GM12864 (cell line): Measurements from ENCODE around the gene CAMK2N1.

Experiments used
- DNase-seq: peaks from one replicate; pipeline ENCODE4 v3.0.0-alpha.2; 2011; ENCODE audit warnings: low read depth
- H3K4me3 ChIP-seq: 2 replicates; pipeline ENCODE4 v1.5.1; 2011; ENCODE audit warnings: mild to moderate bottlenecking, low read depth, low read length, control low read depth
- TF ChIP-seq, protein P1 (sequence below): IDR thresholded peaks from 2 replicates; pipeline ENCODE4 v1.5.1; 2011; ENCODE audit warnings: low read depth, mild to moderate bottlenecking, moderate library complexity, low read length, control low read depth, inconsistent platforms; ENCODE audit errors: missing control alignments

The CAMK2N1 gene

DNA sequence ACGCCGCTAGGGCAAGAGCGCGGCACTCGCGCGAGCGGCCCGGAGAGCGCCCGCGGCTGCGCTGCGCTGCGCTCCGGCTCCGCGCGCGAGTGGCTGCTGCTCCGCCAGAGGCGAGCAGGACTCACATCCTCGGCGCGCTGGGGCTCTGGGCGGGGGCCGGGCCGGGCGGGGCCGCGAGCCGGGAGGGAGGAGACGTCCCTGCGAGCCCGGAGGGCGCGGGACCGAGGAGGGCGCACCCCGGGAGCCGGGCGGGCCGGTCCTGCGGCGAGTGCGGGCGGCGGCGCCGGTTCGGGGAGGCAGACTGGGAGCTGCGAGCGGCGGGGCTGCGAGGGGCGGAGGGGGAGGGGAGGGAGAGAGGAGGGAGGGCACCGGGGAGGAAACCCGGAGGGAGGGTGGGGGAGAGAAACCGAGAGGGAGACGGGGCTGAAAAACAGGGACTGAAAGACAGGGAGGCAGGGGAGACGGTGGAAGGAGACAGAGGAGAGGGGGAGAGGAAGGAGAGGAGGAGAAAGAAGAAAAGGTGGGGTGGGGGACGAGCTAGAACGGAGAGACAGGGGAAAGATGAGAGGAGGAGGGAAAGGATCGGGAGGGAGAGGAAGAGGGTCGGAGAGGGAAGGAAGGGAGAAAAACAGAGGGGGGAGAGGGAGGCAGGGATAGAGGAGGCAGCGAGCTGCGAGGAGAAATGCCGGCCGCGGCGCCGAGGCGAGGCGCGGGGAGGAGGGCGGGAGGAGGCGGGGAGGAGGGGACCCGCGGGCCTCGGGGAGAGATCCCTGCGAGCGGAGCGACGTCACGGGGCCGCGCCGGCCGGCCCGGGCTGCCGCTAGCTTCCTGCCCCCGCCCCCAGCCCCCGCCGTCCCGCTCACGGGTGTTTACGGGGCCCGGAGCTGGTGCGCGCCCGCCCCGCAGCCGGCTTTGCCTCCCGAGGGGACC is at the start of gene CAMK2N1:
Gene CAMK2N1, minus strand, starts transcription at position 684 of the 930 bp plus-strand sequence. CDS start 831 bp downstream, outside the sequence.
- no peak within 1 kb of the TSS for H3K4me3 ChIP-seq
- TF ChIP-seq, protein P1, sequence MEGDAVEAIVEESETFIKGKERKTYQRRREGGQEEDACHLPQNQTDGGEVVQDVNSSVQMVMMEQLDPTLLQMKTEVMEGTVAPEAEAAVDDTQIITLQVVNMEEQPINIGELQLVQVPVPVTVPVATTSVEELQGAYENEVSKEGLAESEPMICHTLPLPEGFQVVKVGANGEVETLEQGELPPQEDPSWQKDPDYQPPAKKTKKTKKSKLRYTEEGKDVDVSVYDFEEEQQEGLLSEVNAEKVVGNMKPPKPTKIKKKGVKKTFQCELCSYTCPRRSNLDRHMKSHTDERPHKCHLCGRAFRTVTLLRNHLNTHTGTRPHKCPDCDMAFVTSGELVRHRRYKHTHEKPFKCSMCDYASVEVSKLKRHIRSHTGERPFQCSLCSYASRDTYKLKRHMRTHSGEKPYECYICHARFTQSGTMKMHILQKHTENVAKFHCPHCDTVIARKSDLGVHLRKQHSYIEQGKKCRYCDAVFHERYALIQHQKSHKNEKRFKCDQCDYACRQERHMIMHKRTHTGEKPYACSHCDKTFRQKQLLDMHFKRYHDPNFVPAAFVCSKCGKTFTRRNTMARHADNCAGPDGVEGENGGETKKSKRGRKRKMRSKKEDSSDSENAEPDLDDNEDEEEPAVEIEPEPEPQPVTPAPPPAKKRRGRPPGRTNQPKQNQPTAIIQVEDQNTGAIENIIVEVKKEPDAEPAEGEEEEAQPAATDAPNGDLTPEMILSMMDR = no peak
- DNase-seq = no peak

DNA sequence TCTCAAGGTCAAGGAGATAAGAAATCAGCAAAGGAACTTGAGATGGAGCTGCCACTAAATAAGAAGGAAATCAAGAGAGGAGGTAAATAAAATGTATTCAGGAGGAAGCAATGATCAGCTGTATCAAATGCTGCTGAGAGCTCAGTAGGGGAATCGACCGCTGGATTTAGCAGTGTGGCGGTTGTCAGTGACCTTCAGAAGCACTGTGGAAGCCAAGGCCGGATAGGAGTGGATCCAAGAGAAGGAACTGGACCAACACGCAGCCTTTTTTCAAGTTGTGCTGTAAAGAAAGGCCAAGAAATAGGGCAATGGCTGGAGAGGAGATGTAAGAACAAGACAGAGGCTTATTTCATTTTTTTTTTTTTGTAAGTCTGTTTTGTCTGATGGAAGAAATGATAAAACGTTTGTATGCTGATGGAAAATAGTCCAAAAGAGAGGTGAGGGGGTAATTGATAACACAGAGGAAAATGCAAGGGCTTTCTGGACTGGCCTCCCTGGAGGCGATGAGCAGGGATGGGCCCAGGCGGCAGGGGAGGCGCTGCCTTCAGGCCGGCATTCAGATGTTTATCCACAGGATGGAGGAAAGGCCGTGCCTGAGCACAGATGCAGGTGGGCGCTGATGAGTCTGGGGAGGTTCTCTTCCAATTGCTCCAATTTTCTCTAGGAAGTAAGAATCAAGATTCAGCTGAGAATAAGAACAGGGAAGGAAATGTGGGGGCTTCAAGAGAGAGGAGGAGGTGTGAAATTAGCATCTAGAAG is 48.8 kb upstream of the CAMK2N1 start:
- TF ChIP-seq, protein P1 = no peak
- no peak for DNase-seq

DNA sequence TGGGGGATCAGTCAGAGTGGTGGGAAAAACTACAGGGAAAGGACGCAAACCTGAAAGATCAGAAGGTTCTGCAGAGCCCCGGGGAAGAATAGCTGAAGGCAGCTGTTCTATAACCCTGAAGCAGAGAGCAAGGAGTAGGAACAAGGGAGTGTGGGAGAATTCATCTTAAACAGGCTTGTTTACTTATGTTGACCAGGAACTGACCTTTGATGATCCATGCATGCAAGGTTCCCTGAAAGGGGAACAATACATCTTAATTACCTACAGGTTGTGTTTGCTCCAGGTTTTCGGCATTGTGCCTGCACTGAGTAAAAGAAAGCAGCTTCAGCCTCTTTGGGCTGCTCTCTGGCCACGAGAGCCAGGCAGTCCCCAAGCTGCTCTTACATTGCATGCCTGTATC is 47.6 kb upstream of the CAMK2N1 start:
- no peak overlapping the region for H3K4me3 ChIP-seq
- TF ChIP-seq, protein P1 = no peak
- DNase-seq = no peak

More for the DNA sequence above, 48.8 kb upstream of the CAMK2N1 start:
- no peak overlapping the region for H3K4me3 ChIP-seq

DNA sequence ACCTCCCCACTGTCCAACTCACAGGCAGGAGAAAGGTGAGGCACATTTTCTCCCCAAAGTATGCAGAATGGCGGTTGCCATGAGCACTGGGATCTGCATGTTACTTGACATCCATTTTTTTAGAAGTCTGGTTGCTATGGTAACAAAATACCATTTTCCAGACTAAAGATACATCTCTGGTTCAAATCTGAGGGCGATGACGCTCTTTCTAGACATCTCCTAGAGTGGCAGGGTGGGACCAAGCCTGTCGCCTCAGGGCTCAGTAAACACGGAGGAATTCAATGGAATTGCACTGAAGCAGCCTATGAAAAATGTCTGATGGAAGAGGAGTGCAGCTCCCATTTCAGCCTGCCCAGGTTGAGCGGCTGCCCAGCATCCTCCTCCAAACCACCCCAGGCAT is 44.9 kb upstream of the CAMK2N1 start:
- H3K4me3 ChIP-seq = no peak overlapping the region
- no peak for DNase-seq
- TF ChIP-seq, protein P1 = no peak

DNA sequence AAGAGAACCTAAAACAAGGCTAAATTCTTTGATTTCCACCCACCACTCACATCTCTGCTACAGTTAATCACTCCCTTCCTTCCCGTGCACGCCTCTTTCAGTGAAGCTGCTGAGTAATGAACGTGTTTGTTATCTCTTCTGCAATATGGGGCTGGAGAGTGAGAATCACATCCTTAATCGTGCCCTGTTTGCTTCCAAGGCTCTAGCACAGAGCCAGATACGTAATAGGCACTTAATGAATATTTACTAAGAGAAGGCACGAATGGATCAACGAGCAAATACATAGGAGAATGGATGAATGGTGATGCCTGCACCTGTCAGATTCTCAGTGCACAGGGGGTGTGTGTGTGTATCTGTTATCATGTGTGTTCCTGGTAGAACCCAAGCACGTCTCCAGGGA is 44.3 kb upstream of the CAMK2N1 start:
- no peak overlapping the region for H3K4me3 ChIP-seq
- no peak for DNase-seq
- TF ChIP-seq, protein P1 = no peak

DNA sequence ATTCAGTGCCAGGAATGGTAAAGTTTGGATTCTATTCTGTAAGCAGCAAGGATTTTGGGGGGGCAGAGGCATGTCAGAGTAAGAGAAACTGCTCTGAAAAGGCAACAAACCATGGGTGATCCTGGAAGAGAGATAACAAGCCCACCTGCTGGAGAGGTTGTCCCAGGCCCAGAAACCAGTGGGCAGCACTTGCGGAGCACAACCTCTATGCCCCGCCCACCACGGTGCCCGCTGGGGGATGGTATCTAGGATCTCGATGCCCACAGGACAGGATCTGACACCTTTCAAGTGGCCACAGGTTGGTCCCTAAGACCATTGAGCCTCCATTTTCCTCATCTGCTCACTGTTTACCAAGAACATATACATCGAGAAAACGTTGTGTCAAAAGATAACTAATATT is 42.2 kb upstream of the CAMK2N1 start:
- DNase-seq = no peak
- TF ChIP-seq, protein P1 = no peak
- no peak overlapping the region for H3K4me3 ChIP-seq
